Smooth muscle cell (in vitro differentiated cells): ENCODE results near the gene DOCK2. TPM values are rescaled to one million over a fixed set of nuclear protein-coding genes. Genes with fewer than 3 reads are reported as not detected.

Experiments used
- DNase-seq: peaks from one replicate; lab custom pipeline; 2025; ENCODE audit not compliant: unreplicated experiment; lab: John Stamatoyannopoulos, UW
- H2AFZ ChIP-seq: fragments of 200-600 bp; sonication (generic); 2 replicates; pipeline ENCODE4 v1.6.0; 2016; ENCODE audit warnings: antibody characterized with exemption, low read depth, mild to moderate bottlenecking
- H3F3A ChIP-seq: fragments of 200-600 bp; sonication (generic); 2 replicates; pipeline ENCODE4 v1.6.0; 2017; ENCODE audit warnings: antibody characterized with exemption, low read depth
- H3K27ac ChIP-seq: fragments of 200-600 bp; sonication (generic); 2 replicates; pipeline ENCODE4 v1.5.1; 2016; ENCODE audit warnings: low read depth, mild to moderate bottlenecking
- H3K27me3 ChIP-seq: fragments of 200-600 bp; sonication (generic); 2 replicates; pipeline ENCODE4 v1.6.1; 2016; ENCODE audit warnings: low read depth, mild to moderate bottlenecking
- H3K36me3 ChIP-seq: fragments of 200-600 bp; sonication (generic); 2 replicates; pipeline ENCODE4 v1.5.1; 2016; ENCODE audit warnings: low read depth
- H3K4me1 ChIP-seq: fragments of 200-600 bp; sonication (generic); 2 replicates; pipeline ENCODE4 v1.5.1; 2016; ENCODE audit warnings: low read depth
- H3K4me2 ChIP-seq: fragments of 200-600 bp; sonication (generic); 2 replicates; pipeline ENCODE4 v1.6.0; 2016; ENCODE audit warnings: mild to moderate bottlenecking
- H3K4me3 ChIP-seq: fragments of 200-600 bp; sonication (generic); 2 replicates; pipeline ENCODE4 v1.5.1; 2016; ENCODE audit warnings: mild to moderate bottlenecking
- H3K79me2 ChIP-seq: fragments of 200-600 bp; sonication (generic); 2 replicates; pipeline ENCODE4 v1.6.0; 2016; ENCODE audit warnings: low read depth, mild to moderate bottlenecking
- H3K9ac ChIP-seq: fragments of 200-600 bp; sonication (generic); 2 replicates; pipeline ENCODE4 v1.6.0; 2016; ENCODE audit warnings: low read depth
- H3K9me3 ChIP-seq: fragments of 200-600 bp; sonication (generic); replicated peaks from 2 replicates; pipeline ENCODE4 v1.5.1; 2016; ENCODE audit warnings: low read depth
- H4K20me1 ChIP-seq: fragments of 200-600 bp; sonication (generic); 2 replicates; pipeline ENCODE4 v1.6.0; 2016; ENCODE audit warnings: low read depth
- WGBS: methylation state at CpG from one replicate; pipeline ENCODE4 v1.1.7; 2016; ENCODE audit warnings: low lambda C conversion rate; 5-methylcytosine and 5-hydroxymethylcytosine counted together
- polyA plus RNA-seq: library from polyadenylated mRNA; unstranded; fragments of >200 nt; fragmentation: Nextera tagmentation; extraction: Ambion mirVana; gene quantifications from 2 replicates; pipeline ENCODE4 v1.2.1, GENCODE V29; 2016
- total RNA-seq: library from RNA; depleted of rRNA; stranded (reverse); fragments of >200 nt; gene quantifications from 2 replicates; pipeline ENCODE4 v1.2.3, GENCODE V29; 2014
- TF ChIP-seq, protein P1 (sequence below): fragments of 200-600 bp; sonication (generic); IDR thresholded peaks from 2 replicates; pipeline ENCODE4 v1.5.1; 2017; ENCODE audit warnings: borderline replicate concordance, mild to moderate bottlenecking, antibody characterized with exemption; ENCODE audit not compliant: insufficient read depth, poor library complexity, severe bottlenecking

Gene DOCK2
- total and polyA plus RNA-seq, 2 experiments from 2014 or later: 0.73 to 3.0 TPM

- Histone ChIP-seq H3K36me3 (no peaks in the 10 kb centered on the region), H3K79me2 (no peaks in the 10 kb centered on the region), H3K9me3 (no peaks in the 10 kb centered on the region), H3K4me1 (no peaks in the 10 kb centered on the region), H3K9ac (no peak overlapping the region), H3K27me3 (no peaks in the 10 kb centered on the region), H3K27ac (no peak overlapping the region), H3F3A (no peaks in the 10 kb centered on the region), H2AFZ (no peak overlapping the region), H3K4me3 (no peak overlapping the region), H3K4me2 (no peak overlapping the region), H4K20me1 (no peaks in the 10 kb centered on the region)
- no peak for DNase-seq
- TF ChIP-seq, protein P1, sequence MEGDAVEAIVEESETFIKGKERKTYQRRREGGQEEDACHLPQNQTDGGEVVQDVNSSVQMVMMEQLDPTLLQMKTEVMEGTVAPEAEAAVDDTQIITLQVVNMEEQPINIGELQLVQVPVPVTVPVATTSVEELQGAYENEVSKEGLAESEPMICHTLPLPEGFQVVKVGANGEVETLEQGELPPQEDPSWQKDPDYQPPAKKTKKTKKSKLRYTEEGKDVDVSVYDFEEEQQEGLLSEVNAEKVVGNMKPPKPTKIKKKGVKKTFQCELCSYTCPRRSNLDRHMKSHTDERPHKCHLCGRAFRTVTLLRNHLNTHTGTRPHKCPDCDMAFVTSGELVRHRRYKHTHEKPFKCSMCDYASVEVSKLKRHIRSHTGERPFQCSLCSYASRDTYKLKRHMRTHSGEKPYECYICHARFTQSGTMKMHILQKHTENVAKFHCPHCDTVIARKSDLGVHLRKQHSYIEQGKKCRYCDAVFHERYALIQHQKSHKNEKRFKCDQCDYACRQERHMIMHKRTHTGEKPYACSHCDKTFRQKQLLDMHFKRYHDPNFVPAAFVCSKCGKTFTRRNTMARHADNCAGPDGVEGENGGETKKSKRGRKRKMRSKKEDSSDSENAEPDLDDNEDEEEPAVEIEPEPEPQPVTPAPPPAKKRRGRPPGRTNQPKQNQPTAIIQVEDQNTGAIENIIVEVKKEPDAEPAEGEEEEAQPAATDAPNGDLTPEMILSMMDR: no peak
Measured at GRCh38 chr5:169758886-169759285, 121.8 kb downstream of the DOCK2 start.

DNA sequence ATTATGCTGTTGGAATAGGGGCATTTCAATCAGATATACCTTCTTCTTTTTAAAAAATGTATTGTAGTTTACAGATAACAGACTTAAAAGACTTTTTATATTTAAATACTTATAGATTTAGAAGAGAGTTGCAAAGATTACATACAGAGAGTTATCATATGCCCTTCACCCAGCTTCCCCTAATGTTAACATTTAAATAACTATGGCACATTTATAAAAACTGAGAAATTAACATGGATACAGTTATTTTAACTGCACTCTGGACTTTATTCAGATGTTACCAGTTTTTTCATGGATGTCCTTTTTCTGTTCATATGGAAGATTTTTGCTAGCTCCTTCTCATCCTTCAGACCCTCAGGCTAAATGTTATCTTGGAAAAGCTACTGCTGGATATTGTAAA lies 123.2 kb downstream of the DOCK2 start:
- Histone ChIP-seq H3F3A (no peaks in the 10 kb centered on the region), H3K27ac (no peak overlapping the region), H3K27me3 (no peaks in the 10 kb centered on the region), H3K79me2 (no peaks in the 10 kb centered on the region), H3K36me3 (no peaks in the 10 kb centered on the region), H3K9ac (no peak overlapping the region), H3K4me1 (no peaks in the 10 kb centered on the region), H4K20me1 (no peaks in the 10 kb centered on the region), H3K4me2 (no peak overlapping the region), H3K4me3 (no peak overlapping the region), H2AFZ (no peak overlapping the region), H3K9me3 (no peaks in the 10 kb centered on the region)
- TF ChIP-seq, protein P1: no peak
- no peak for DNase-seq

- no peaks in the 10 kb centered on the region for H3K79me2 ChIP-seq
- H4K20me1 ChIP-seq: no peaks in the 10 kb centered on the region
- H3K9ac ChIP-seq: no peak overlapping the region
- no peak overlapping the region for H3K4me3 ChIP-seq
- 89% methylated on average over 2 of the region's 2 CpGs for WGBS
- DNase-seq: no peak
- TF ChIP-seq, protein P1: no peak
- no peaks in the 10 kb centered on the region for H3F3A ChIP-seq
- no peaks in the 10 kb centered on the region for H3K36me3 ChIP-seq
- no peaks in the 10 kb centered on the region for H3K9me3 ChIP-seq
- H3K4me2 ChIP-seq: no peak overlapping the region
- H3K4me1 ChIP-seq: no peaks in the 10 kb centered on the region
- H3K27ac ChIP-seq: no peak overlapping the region
- H2AFZ ChIP-seq: no peak overlapping the region
- no peaks in the 10 kb centered on the region for H3K27me3 ChIP-seq
Measured at GRCh38 chr5:169762338-169763095, 125.4 kb downstream of the DOCK2 start.
